ENCODE measurements around the gene HECA.
"Not testable (repeated sequence)": the region's sequence is repeated elsewhere in the genome, so short reads cannot be mapped to it uniquely, and the experiment has no call there.

HECA gene

GRCh38 chr6:139134817-139135577, at the start of gene HECA:
Gene HECA (plus strand): TSS chr6:139135080. CDS start chr6:139135397, 317 bp downstream.
- DNase-seq, result peak; percentile 90

- no peak for DNase-seq
These were observed 43.1 kb upstream of the HECA start for GRCh38 chr6:139091826-139092225.

GRCh38 chr6:139099984-139100383, 34.9 kb upstream of the HECA start:
- DNase-seq, result no peak

- DNase-seq, result no peak
These were observed 27.8 kb upstream of the HECA start for GRCh38 chr6:139107051-139107450.

GRCh38 chr6:139108378-139108777, 26.5 kb upstream of the HECA start:
- no peak for DNase-seq

- DNase-seq, result no peak
These were observed 25.3 kb upstream of the HECA start for GRCh38 chr6:139109558-139109957.

GRCh38 chr6:139112146-139112545, 22.7 kb upstream of the HECA start:
- no peak for DNase-seq

- no peak for DNase-seq
These were observed 22.3 kb upstream of the HECA start for GRCh38 chr6:139112561-139112960.

GRCh38 chr6:139114746-139115145, 20.1 kb upstream of the HECA start:
- peak; percentile 79 for DNase-seq

GRCh38 chr6:139115989-139116758, 18.7 kb upstream of the HECA start:
- no peak for DNase-seq

GRCh38 chr6:139117734-139118133, 17.1 kb upstream of the HECA start:
- no peak for DNase-seq

GRCh38 chr6:139119552-139119951, 15.3 kb upstream of the HECA start:
- no peak for DNase-seq

GRCh38 chr6:139122823-139123222, 12.1 kb upstream of the HECA start:
- not testable (repeated sequence) for DNase-seq

GRCh38 chr6:139124887-139125672, 9.8 kb upstream of the HECA start:
- no peak for DNase-seq

- no peak for DNase-seq
These were observed 8.6 kb upstream of the HECA start for GRCh38 chr6:139126255-139126654.

GRCh38 chr6:139126931-139127330, 7.9 kb upstream of the HECA start:
- DNase-seq, result no peak

- DNase-seq, result no peak
These were observed 5.6 kb upstream of the HECA start for GRCh38 chr6:139129284-139129683.

- DNase-seq, result no peak
These were observed 3.1 kb upstream of the HECA start for GRCh38 chr6:139131736-139132280.

- no peak for DNase-seq
These were observed 1.4 kb upstream of the HECA start for GRCh38 chr6:139133262-139134063.

- no peak for DNase-seq
These were observed 850 bp upstream of the HECA start for GRCh38 chr6:139134064-139134395.

- DNase-seq, result no peak
These were observed 982 bp downstream of the HECA start for GRCh38 chr6:139135578-139136545.

All from NCI-H1105 (cell line).